ENCODE measurements around the gene A2ML1. TPM values are rescaled to one million over a fixed set of nuclear protein-coding genes. Genes with fewer than 3 reads are reported as not detected.
"Not testable (repeated sequence)": the region's sequence is repeated elsewhere in the genome, so short reads cannot be mapped to it uniquely, and the experiment has no call there.

A2ML1 gene
- total RNA-seq, 2 experiments from 2014 or later: not detected

- H3K36me3 Mint-ChIP-seq: no peaks in the 10 kb centered on the region
- no peak for ATAC-seq (ENCODE audit: low read depth)
- no peak overlapping the region for H3K4me3 Mint-ChIP-seq
These were observed 64.9 kb downstream of the A2ML1 start for GRCh38 chr12:8887285-8887715.

GRCh38 chr12:8890313-8891085 is 68.1 kb downstream of the A2ML1 start:
- ATAC-seq (ENCODE audit: low read depth) (peak; percentile 39), DNase-seq (peak; percentile 39)
- peak overlapping the region; percentile 31 for H3K27ac Mint-ChIP-seq
- H3K27me3 Mint-ChIP-seq: peaks cover 10% of the 10 kb centered on the region
- peak overlapping the region; percentile 95 for H3K4me3 Mint-ChIP-seq
- no peaks in the 10 kb centered on the region for H3K9me3 Mint-ChIP-seq
- POLR2A ChIA-PET: interaction anchor here (1.0 kb wide), 1 partner anchor 55 kb away, joined by 4 read pairs; no protein-coding TSS in a partner anchor
- H3K4me1 Mint-ChIP-seq: peaks cover 5% of the 10 kb centered on the region
- no peaks in the 10 kb centered on the region for H3K36me3 Mint-ChIP-seq

More at GRCh38 chr12:8887285-8887715, 64.9 kb downstream of the A2ML1 start:
- Mint-ChIP-seq H3K27me3 (peaks cover 10% of the 10 kb centered on the region), H3K9me3 (peaks cover 2% of the 10 kb centered on the region), H3K4me1 (peaks cover 5% of the 10 kb centered on the region), H3K27ac (no peak overlapping the region)
- POLR2A ChIA-PET: no interaction called here
- no peak for DNase-seq

GRCh38 chr12:8891976-8892375 is 69.6 kb downstream of the A2ML1 start:
- POLR2A ChIA-PET: interaction anchor here (1.0 kb wide), 1 partner anchor 53 kb away, joined by 4 read pairs; no protein-coding TSS in a partner anchor
- Mint-ChIP-seq H3K4me3 (no peak overlapping the region), H3K27ac (no peak overlapping the region), H3K4me1 (peaks cover 5% of the 10 kb centered on the region), H3K27me3 (peaks cover 10% of the 10 kb centered on the region), H3K36me3 (no peaks in the 10 kb centered on the region), H3K9me3 (no peaks in the 10 kb centered on the region)
- DNase-seq (no peak), ATAC-seq (ENCODE audit: low read depth) (no peak)

- Mint-ChIP-seq H3K9me3 (no peaks in the 10 kb centered on the region), H3K4me3 (no peak overlapping the region), H3K27me3 (peaks cover 6% of the 10 kb centered on the region), H3K4me1 (peaks cover 5% of the 10 kb centered on the region), H3K27ac (no peak overlapping the region), H3K36me3 (no peaks in the 10 kb centered on the region)
- DNase-seq: no peak
- POLR2A ChIA-PET: no interaction called here
- no peak for ATAC-seq (ENCODE audit: low read depth)
These were observed 72.0 kb downstream of the A2ML1 start for GRCh38 chr12:8894378-8894777.

- H3K4me1 Mint-ChIP-seq: peaks cover 5% of the 10 kb centered on the region
- no peaks in the 10 kb centered on the region for H3K9me3 Mint-ChIP-seq
- no peak overlapping the region for H3K27ac Mint-ChIP-seq
- H3K36me3 Mint-ChIP-seq: no peaks in the 10 kb centered on the region
- POLR2A ChIA-PET: no interaction called here
- DNase-seq (no peak), ATAC-seq (ENCODE audit: low read depth) (no peak)
- H3K4me3 Mint-ChIP-seq: no peak overlapping the region
- H3K27me3 Mint-ChIP-seq: peaks cover 3% of the 10 kb centered on the region
These were observed 72.6 kb downstream of the A2ML1 start for GRCh38 chr12:8894986-8895385.

- Mint-ChIP-seq H3K4me1 (no peaks in the 10 kb centered on the region), H3K36me3 (no peaks in the 10 kb centered on the region), H3K4me3 (no peak overlapping the region), H3K27me3 (no peaks in the 10 kb centered on the region), H3K9me3 (no peaks in the 10 kb centered on the region), H3K27ac (no peak overlapping the region)
- ATAC-seq (ENCODE audit: low read depth) (no peak), DNase-seq (no peak)
- POLR2A ChIA-PET: no interaction called here
These were observed 74.7 kb downstream of the A2ML1 start for GRCh38 chr12:8897081-8897480.

GRCh38 chr12:8899830-8900229 is 77.4 kb downstream of the A2ML1 start:
- no peak overlapping the region for H3K27ac Mint-ChIP-seq
- no peaks in the 10 kb centered on the region for H3K4me1 Mint-ChIP-seq
- peaks cover 8% of the 10 kb centered on the region for H3K27me3 Mint-ChIP-seq
- H3K36me3 Mint-ChIP-seq: no peaks in the 10 kb centered on the region
- no peak overlapping the region for H3K4me3 Mint-ChIP-seq
- no peak for DNase-seq
- POLR2A ChIA-PET: no interaction called here
- H3K9me3 Mint-ChIP-seq: peaks cover 4% of the 10 kb centered on the region
- no peak for ATAC-seq (ENCODE audit: low read depth)

- DNase-seq; H3K9me3 Mint-ChIP-seq; H3K4me1 Mint-ChIP-seq; H3K27ac Mint-ChIP-seq; ATAC-seq (ENCODE audit: low read depth); H3K4me3 Mint-ChIP-seq; POLR2A ChIA-PET; H3K36me3 Mint-ChIP-seq: not testable (repeated sequence)
- H3K27me3 Mint-ChIP-seq: peaks cover 14% of the 10 kb centered on the region
These were observed 80.3 kb downstream of the A2ML1 start for GRCh38 chr12:8902703-8903102.

GRCh38 chr12:8903646-8904045 is 81.2 kb downstream of the A2ML1 start:
- DNase-seq (no peak), ATAC-seq (ENCODE audit: low read depth) (no peak)
- Mint-ChIP-seq H3K4me1 (peaks cover 3% of the 10 kb centered on the region), H3K27ac (no peak overlapping the region), H3K4me3 (no peak overlapping the region), H3K36me3 (no peaks in the 10 kb centered on the region), H3K9me3 (peaks cover 4% of the 10 kb centered on the region), H3K27me3 (peaks cover 14% of the 10 kb centered on the region)
- POLR2A ChIA-PET: no interaction called here

GRCh38 chr12:8904665-8905064 is 82.2 kb downstream of the A2ML1 start:
- Mint-ChIP-seq H3K36me3 (no peaks in the 10 kb centered on the region), H3K27ac (no peak overlapping the region), H3K4me3 (no peak overlapping the region), H3K4me1 (peaks cover 3% of the 10 kb centered on the region), H3K27me3 (peaks cover 14% of the 10 kb centered on the region), H3K9me3 (peaks cover 4% of the 10 kb centered on the region)
- no peak for DNase-seq
- ATAC-seq (ENCODE audit: low read depth): no peak
- POLR2A ChIA-PET: no interaction called here

- Mint-ChIP-seq H3K4me1 (peaks cover 3% of the 10 kb centered on the region), H3K4me3 (no peak overlapping the region)
- POLR2A ChIA-PET: no interaction called here
These were observed 83.1 kb downstream of the A2ML1 start for GRCh38 chr12:8905546-8905945.

GRCh38 chr12:8906266-8907180 is 84.1 kb downstream of the A2ML1 start:
- no peaks in the 10 kb centered on the region for H3K36me3 Mint-ChIP-seq
- peaks cover 3% of the 10 kb centered on the region for H3K4me1 Mint-ChIP-seq
- no peak for ATAC-seq (ENCODE audit: low read depth)
- peaks cover 4% of the 10 kb centered on the region for H3K9me3 Mint-ChIP-seq
- peaks cover 14% of the 10 kb centered on the region for H3K27me3 Mint-ChIP-seq
- no peak overlapping the region for H3K27ac Mint-ChIP-seq
- no peak for DNase-seq
- H3K4me3 Mint-ChIP-seq: no peak overlapping the region
- POLR2A ChIA-PET: no interaction called here

More at GRCh38 chr12:8905546-8905945, 83.1 kb downstream of the A2ML1 start:
- DNase-seq (no peak), ATAC-seq (ENCODE audit: low read depth) (no peak)
- H3K9me3 Mint-ChIP-seq: peaks cover 4% of the 10 kb centered on the region
- peaks cover 14% of the 10 kb centered on the region for H3K27me3 Mint-ChIP-seq
- H3K36me3 Mint-ChIP-seq: no peaks in the 10 kb centered on the region
- no peak overlapping the region for H3K27ac Mint-ChIP-seq

GRCh38 chr12:8907513-8907912 is 85.1 kb downstream of the A2ML1 start:
- Mint-ChIP-seq H3K27me3 (peaks cover 14% of the 10 kb centered on the region), H3K27ac (no peak overlapping the region), H3K36me3 (no peaks in the 10 kb centered on the region), H3K4me3 (no peak overlapping the region), H3K9me3 (peaks cover 4% of the 10 kb centered on the region), H3K4me1 (peaks cover 3% of the 10 kb centered on the region)
- POLR2A ChIA-PET: no interaction called here
- DNase-seq (no peak), ATAC-seq (ENCODE audit: low read depth) (no peak)

Measured in activated naive CD8-positive, alpha-beta T cell treated with anti-CD3 and anti-CD28 coated beads, Interleukin-2, amount 10 ng/mL, durations not matched to agents 7 days and 5 days (primary cell).